Heart right ventricle (tissue), 16 donors: Measurements from ENCODE around the gene PTGES. TPM values are rescaled to one million over a fixed set of nuclear protein-coding genes. Genes with fewer than 3 reads are reported as not detected.

ENCODE experiments used
- ATAC-seq, 8 donors: fragments of 200-7000 bp; cut with Tn5 transposase; one replicate each; pipeline ENCODE4 v1.9.1; 2020; ENCODE audit warnings: mild to moderate bottlenecking in 8 of 8, moderate library complexity in 8 of 8, moderate number of reproducible peaks in 1 of 8
- DNase-seq, 2 donors: peaks; one replicate each; pipeline ENCODE4 v3.0.0-alpha.2; 2020
- H3K27ac ChIP-seq, 10 donors: fragments of 200-600 bp; sonication (generic) in 2 of 10; one replicate each; pipeline versions ENCODE4 v1.5.0 to v1.8.0; 2020 to 2022; ENCODE audit warnings: mild to moderate bottlenecking in 3 of 10
- H3K27me3 ChIP-seq, 7 donors: fragments of 200-600 bp; one replicate each; pipeline ENCODE4 v1.8.0; 2021 to 2022; ENCODE audit warnings: mild to moderate bottlenecking in 2 of 7
- H3K36me3 ChIP-seq, 9 donors: fragments of 200-600 bp; sonication (generic) in 1 of 9; one replicate each; pipeline versions ENCODE4 v1.5.0 to v1.8.0; 2020 to 2022; ENCODE audit warnings: mild to moderate bottlenecking in 2 of 9
- H3K4me1 ChIP-seq, 9 donors: fragments of 200-600 bp; sonication (generic) in 1 of 9; one replicate each; pipeline versions ENCODE4 v1.5.0 to v1.8.0; 2020 to 2022; ENCODE audit warnings: mild to moderate bottlenecking in 4 of 9
- H3K4me3 ChIP-seq, 10 donors: fragments of 200-600 bp; sonication (generic) in 2 of 10; one replicate each; pipeline versions ENCODE4 v1.5.0 to v1.8.0; 2020 to 2022; ENCODE audit warnings: mild to moderate bottlenecking in 7 of 10, moderate library complexity in 2 of 10
- H3K9me3 ChIP-seq, 11 donors: fragments of 200-600 bp in 10 of 11; sonication (generic) in 2 of 11; one replicate each; pipeline versions ENCODE4 v1.5.0 to v1.8.0; 2013 to 2022; ENCODE audit warnings: mild to moderate bottlenecking in 2 of 11, control low read depth in 1 of 11, moderate library complexity in 1 of 11
- CTCF ChIP-seq, 9 donors: fragments of 200-600 bp; sonication (generic) in 2 of 9; IDR thresholded peaks; one replicate each; pipeline versions ENCODE4 v1.5.0 to v1.8.0; 2021 to 2022; ENCODE audit warnings: antibody characterized with exemption in 9 of 9, mild to moderate bottlenecking in 5 of 9, moderate library complexity in 1 of 9
- WGBS, 2 donors: extraction: QIAGEN DNeasy Blood & Tissue Kit; methylation state at CpG; one replicate each; pipeline ENCODE4 v1.1.7; 2013; ENCODE audit warnings: inconsistent platforms in 1 of 2; 5-methylcytosine and 5-hydroxymethylcytosine counted together
- intact Hi-C, 10 donors: fragments of 100-400 bp; cut with DNase I; formaldehyde crosslinking; loops; one replicate each; pipeline versions ENCODE4 v1.11.1 to v1.14.2; 2022
- polyA plus RNA-seq, 2 donors: library from polyadenylated mRNA; stranded (reverse); fragments of 200-250 nt; gene quantifications; one replicate each; pipeline ENCODE4 v1.2.3, GENCODE V29; 2013
- total RNA-seq, 10 donors: library from RNA; stranded (reverse); fragmentation: NEBNext Ultra II Directional in 3 of 10; extraction: Animal tissue kit (Norgen Biotek cat#: 25700) in 3 of 10; gene quantifications; one replicate each; pipeline versions ENCODE4 v1.2.1 to v1.2.4, GENCODE V29; 2021 to 2023
- donor health status: Arrhythmogenic right ventricular cardiomyopathy.
- donor health status: ischemic (EF 13 %, LVEDD 7.1; RV severe dilation, severe dysfunction).
- donor health status: healthy with polysubstance abuse.
- donor health status: DM: no; HTN: yes; CAD: no.
- donor health status: DM: no; HTN: no; CAD: no.
- donor health status: ischemic (EF 25% LVEDD 6.9; RV normal size, moderate dysfunction).
- donor health status: ischemic (EF 25% LVEDD 5.7; RV mildly dilated, moderate dysfunction).
- donor health status: healthy.
- donor health status: DM: yes; HTN: yes; CAD: no.
- donor health status: Ischemic cardiomyopathy.
- donor health status: ischemic (EF 35%, LVEDD 5.7; RV mildly dilated, moderate dysfunction).
- donor health status: nonischemic (EF 11% LVEDD 7.7; RV severe dilation, severe dysfunction).
- donor health status: DM: yes; HTN: yes; CAD: no.
- donor health status: PGD.
- donor health status: ischemic (EF 29% LVEDD 5.4; RV normal size, mild dysfunction).
- donor health status: nonischemic (EF 23%, LVEDD 6.1; RV moderate dilation, normal function).

PTGES gene
- total and polyA plus RNA-seq, 12 donors, result 0.15 to 5.7 (median 1.5) TPM

GRCh38 chr9:129702589-129703520 is 50.0 kb downstream of the PTGES start:
- Histone ChIP-seq H3K27me3 (peaks cover 0 to 28% (median 11%) of the 10 kb centered on the region in 7 donors), H3K4me1 (peaks cover 0 to 9% (median 2%) of the 10 kb centered on the region in 9 donors), H3K36me3 (no peaks in the 10 kb centered on the region), H3K27ac (no peak overlapping the region), H3K9me3 (no peaks in the 10 kb centered on the region), H3K4me3 (no peak overlapping the region)
- intact Hi-C loops, result no loop called here
- 55 to 59% methylated on average over 19 of the region's 19 CpGs for WGBS, 2 donors
- no peak for TF ChIP-seq CTCF (IDR thresholded peaks at IDR 0.05)
- no peak for DNase-seq
- no peak for ATAC-seq

DNA sequence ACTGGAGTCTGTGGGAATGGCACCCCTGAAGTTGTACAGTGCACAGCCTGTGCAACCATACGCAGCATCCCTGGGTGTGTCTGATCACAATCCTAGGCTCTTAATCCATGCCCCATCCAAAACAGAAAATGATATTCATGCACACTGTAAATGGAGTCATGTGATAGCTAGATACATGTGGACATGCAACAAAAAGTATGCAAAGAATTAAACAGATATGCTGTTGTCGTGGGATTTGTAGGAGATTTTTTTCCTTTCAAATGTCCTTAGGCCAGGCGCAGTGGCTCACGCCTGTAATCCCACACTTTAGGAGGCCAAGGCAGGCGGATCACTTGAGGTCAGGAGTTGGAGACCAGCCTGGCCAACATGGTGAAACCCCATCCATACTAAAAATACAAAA is 51.3 kb downstream of the PTGES start:
- Histone ChIP-seq H3K4me1 (peaks cover 0 to 17% (median 5%) of the 10 kb centered on the region in 9 donors), H3K36me3 (no peaks in the 10 kb centered on the region), H3K27me3 (peaks cover 0 to 41% (median 21%) of the 10 kb centered on the region in 7 donors), H3K9me3 (no peaks in the 10 kb centered on the region), H3K4me3 (no peak overlapping the region), H3K27ac (no peak overlapping the region)
- intact Hi-C loops, result no loop called here
- no peak for ATAC-seq
- no peak for TF ChIP-seq CTCF (IDR thresholded peaks at IDR 0.05)
- 87 to 92% methylated on average over 5 of the region's 5 CpGs for WGBS, 2 donors
- DNase-seq, result no peak

GRCh38 chr9:129701054-129701453 is 51.8 kb downstream of the PTGES start:
- intact Hi-C loops, result no loop called here
- Histone ChIP-seq H3K36me3 (no peaks in the 10 kb centered on the region), H3K4me3 (no peak overlapping the region), H3K9me3 (no peaks in the 10 kb centered on the region), H3K27ac (no peak overlapping the region), H3K27me3 (peaks cover 0 to 46% (median 22%) of the 10 kb centered on the region in 7 donors), H3K4me1 (peaks cover 0 to 17% (median 5%) of the 10 kb centered on the region in 9 donors)
- DNase-seq (no peak), ATAC-seq (no peak)
- 75 to 79% methylated on average over 11 of the region's 11 CpGs for WGBS, 2 donors
- no peak for TF ChIP-seq CTCF (IDR thresholded peaks at IDR 0.05)

DNA sequence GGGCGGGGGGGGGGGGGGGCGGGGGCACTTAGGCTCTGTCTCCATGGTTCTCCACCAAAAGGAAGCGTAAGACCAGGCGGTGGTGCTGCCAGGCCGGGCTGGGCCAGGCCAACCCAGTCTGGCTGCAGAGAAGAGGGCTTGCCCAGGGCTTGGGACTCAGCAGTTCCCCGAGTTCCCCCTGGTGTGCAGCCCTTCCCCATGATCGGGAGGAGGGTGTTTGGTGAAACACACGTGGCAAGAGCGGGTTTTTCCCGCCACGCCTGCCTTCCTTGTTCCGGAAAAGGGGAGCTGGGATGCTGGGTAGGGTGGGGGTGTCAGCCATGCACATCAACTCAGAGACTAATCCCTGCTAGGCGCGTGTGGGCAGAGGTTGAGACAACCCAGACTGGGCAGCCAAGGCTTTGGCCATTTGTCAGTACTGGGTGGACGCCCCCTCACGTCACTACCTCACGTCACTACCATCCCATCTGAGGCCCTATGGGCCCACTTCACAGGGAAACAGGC is 54.5 kb downstream of the PTGES start:
- Histone ChIP-seq H3K27ac (peak overlapping the region in 7 of 10 donors; percentile 11 to 78 (median 70)), H3K4me1 (peaks cover 0 to 17% (median 5%) of the 10 kb centered on the region in 9 donors), H3K27me3 (peaks cover 0 to 49% (median 22%) of the 10 kb centered on the region in 7 donors), H3K9me3 (no peaks in the 10 kb centered on the region), H3K4me3 (peak overlapping the region in 5 of 10 donors; percentile 26 to 51 (median 48)), H3K36me3 (no peaks in the 10 kb centered on the region)
- DNase-seq (peak; percentile 35 to 43), ATAC-seq (peak; percentile 7 to 66 (median 48))
- intact Hi-C loops, result no loop called here
- no peak for TF ChIP-seq CTCF (IDR thresholded peaks at IDR 0.05)
- WGBS, 2 donors, result 58 to 64% methylated on average over 16 to 17 of the region's 17 CpGs
